GM12892 (cell line): ENCODE results near the gene SCP2D1.

ENCODE experiments used
- DNase-seq: peaks from one replicate; pipeline ENCODE4 v3.0.0; 2011; ENCODE audit not compliant: insufficient read length
- FAIRE-seq: peaks from 2 replicates; lab custom pipeline; 2011; peaks lifted over from hg19 to GRCh38; lab: Jason Lieb, UNC
- POLR2A ChIP-seq: IDR thresholded peaks from 2 replicates; pipeline ENCODE4 v1.6.1; 2011; ENCODE audit warnings: low read depth, low read length, control low read depth
- POLR2AphosphoS5 ChIP-seq: IDR thresholded peaks from 2 replicates; pipeline ENCODE4 v1.6.1; 2011; ENCODE audit warnings: low read depth, low read length, control low read depth
- TAF1 ChIP-seq: IDR thresholded peaks from 2 replicates; pipeline ENCODE4 v1.6.1; 2011; ENCODE audit warnings: low read depth, mild to moderate bottlenecking, control low read depth, low read length, borderline replicate concordance

The SCP2D1 gene

GRCh38 chr20:18851629-18852028, 38.0 kb downstream of the SCP2D1 start:
- TF ChIP-seq TAF1, result no peak
- DNase-seq (no peak), FAIRE-seq (no peak)

DNA sequence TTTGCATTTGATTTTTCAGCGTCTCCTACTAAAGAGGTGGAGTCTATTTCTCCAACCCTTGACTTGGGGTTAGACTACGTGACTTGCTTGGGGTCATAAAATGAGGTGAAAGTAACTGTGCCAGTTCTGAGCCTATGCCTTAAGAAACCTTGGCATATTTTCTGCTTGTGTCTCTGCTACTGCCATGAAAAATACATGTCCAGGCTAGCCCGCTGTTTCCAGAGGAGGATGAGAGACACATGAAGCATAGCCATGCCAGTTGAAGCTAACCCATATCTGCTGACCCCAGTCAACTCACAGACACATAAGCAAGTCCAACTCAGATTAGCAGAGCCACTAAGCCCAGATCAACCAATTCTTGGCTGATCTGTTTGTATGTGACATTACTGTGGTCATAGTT, 38.7 kb downstream of the SCP2D1 start:
- no peak for DNase-seq
- no peak for FAIRE-seq
- TF ChIP-seq POLR2AphosphoS5 (no peak), POLR2A (no peak), TAF1 (no peak)

GRCh38 chr20:18853216-18853615, 39.6 kb downstream of the SCP2D1 start:
- DNase-seq, result no peak
- no peak for FAIRE-seq

GRCh38 chr20:18853946-18854646, 40.5 kb downstream of the SCP2D1 start:
- TF ChIP-seq POLR2A, result no peak
- no peak for TF ChIP-seq TAF1
- no peak for TF ChIP-seq POLR2AphosphoS5
- DNase-seq (no peak), FAIRE-seq (no peak)

More at GRCh38 chr20:18853216-18853615, 39.6 kb downstream of the SCP2D1 start:
- no peak for TF ChIP-seq POLR2A
- TF ChIP-seq TAF1, result no peak
- TF ChIP-seq POLR2AphosphoS5, result no peak

GRCh38 chr20:18855882-18856281, 42.3 kb downstream of the SCP2D1 start:
- no peak for DNase-seq
- FAIRE-seq, result no peak
- TF ChIP-seq POLR2AphosphoS5, result no peak
- no peak for TF ChIP-seq POLR2A
- no peak for TF ChIP-seq TAF1

DNA sequence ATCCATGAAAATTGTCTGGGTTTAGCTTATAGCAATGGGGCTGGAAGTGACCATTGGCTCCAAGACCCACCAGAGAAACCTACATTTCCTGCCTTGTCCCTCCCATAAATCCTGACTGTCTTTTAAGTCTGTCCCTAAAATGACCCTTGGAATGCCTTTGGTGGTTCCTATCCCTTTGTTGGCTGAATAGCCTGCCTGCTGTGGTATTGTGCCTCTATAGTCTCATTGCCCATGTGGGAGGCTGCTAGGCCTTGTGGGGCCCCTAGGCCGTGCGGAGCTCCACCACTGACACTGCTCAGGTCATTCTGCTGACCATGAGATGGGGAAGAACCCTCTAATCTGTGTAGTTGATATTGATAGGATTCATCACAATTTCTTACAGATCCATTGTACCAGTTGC, 43.3 kb downstream of the SCP2D1 start:
- DNase-seq, result no peak
- no peak for FAIRE-seq
- TF ChIP-seq POLR2AphosphoS5, result no peak

- TF ChIP-seq POLR2A (no peak), TAF1 (no peak), POLR2AphosphoS5 (no peak)
- FAIRE-seq (no peak), DNase-seq (no peak)
Observed at GRCh38 chr20:18857640-18858039, 44.1 kb downstream of the SCP2D1 start.

GRCh38 chr20:18858816-18859215, 45.2 kb downstream of the SCP2D1 start:
- TF ChIP-seq POLR2A, result no peak
- TF ChIP-seq POLR2AphosphoS5, result no peak
- TF ChIP-seq TAF1, result no peak
- no peak for DNase-seq
- FAIRE-seq, result no peak
